ENCODE measurements around the gene BRSK2. TPM values are rescaled to one million over a fixed set of nuclear protein-coding genes. Genes with fewer than 3 reads are reported as not detected.

Gene BRSK2
- total and polyA plus RNA-seq, 2 donors from 2014 or later: 0.43 to 1.2 TPM

DNA sequence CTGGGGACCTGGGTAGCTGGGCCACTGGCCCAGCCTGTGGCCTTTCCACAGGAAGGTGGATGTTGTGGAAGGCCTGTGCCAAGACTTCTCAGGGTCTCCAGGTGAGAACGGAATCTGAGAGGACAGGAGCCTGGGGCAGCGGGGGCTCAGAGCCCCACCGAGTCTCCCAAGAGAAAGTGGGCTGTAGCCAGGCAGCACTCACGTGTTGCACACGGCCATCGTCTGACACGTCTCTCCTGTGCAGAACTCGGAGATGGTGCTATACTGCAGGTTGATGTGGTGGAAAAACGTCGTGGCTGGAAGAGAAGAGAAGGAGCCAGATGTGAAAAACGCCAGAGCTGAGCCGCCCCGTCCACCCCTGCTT is 90.4 kb downstream of the BRSK2 start:
- no peak overlapping the region for H3K4me3 ChIP-seq (ENCODE audit: low read length in 3 of 3)
- no peak overlapping the region for H3K27ac ChIP-seq (ENCODE audit: low read depth in 2 of 2, low read length in 2 of 2)
- FAIRE-seq: no peak
- no peaks in the 10 kb centered on the region for H3K9me3 ChIP-seq (ENCODE audit: control insufficient read depth in 2 of 3, insufficient read depth in 1 of 3, low read length in 3 of 3)
- DNase-seq: no peak
- TF ChIP-seq, protein P1, sequence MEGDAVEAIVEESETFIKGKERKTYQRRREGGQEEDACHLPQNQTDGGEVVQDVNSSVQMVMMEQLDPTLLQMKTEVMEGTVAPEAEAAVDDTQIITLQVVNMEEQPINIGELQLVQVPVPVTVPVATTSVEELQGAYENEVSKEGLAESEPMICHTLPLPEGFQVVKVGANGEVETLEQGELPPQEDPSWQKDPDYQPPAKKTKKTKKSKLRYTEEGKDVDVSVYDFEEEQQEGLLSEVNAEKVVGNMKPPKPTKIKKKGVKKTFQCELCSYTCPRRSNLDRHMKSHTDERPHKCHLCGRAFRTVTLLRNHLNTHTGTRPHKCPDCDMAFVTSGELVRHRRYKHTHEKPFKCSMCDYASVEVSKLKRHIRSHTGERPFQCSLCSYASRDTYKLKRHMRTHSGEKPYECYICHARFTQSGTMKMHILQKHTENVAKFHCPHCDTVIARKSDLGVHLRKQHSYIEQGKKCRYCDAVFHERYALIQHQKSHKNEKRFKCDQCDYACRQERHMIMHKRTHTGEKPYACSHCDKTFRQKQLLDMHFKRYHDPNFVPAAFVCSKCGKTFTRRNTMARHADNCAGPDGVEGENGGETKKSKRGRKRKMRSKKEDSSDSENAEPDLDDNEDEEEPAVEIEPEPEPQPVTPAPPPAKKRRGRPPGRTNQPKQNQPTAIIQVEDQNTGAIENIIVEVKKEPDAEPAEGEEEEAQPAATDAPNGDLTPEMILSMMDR (IDR thresholded peaks at IDR 0.05; ENCODE audit: borderline replicate concordance, extremely low read depth, insufficient read depth): no peak
- H3K27me3 ChIP-seq (ENCODE audit: control insufficient read depth, insufficient read depth, low read length): no peaks in the 10 kb centered on the region
- H3K36me3 ChIP-seq (ENCODE audit: control insufficient read depth in 2 of 3, insufficient read depth in 3 of 3, low read length in 3 of 3): peaks cover 0 to 39% (median 19%) of the 10 kb centered on the region in 3 donors
- no peak overlapping the region for H3K9ac ChIP-seq (ENCODE audit: low read length in 3 of 3)
- intact Hi-C loops (cut with DNase I): no loop called here
- peaks cover 0 to 11% (median 0%) of the 10 kb centered on the region in 3 donors for H3K4me1 ChIP-seq (ENCODE audit: control insufficient read depth in 2 of 3, insufficient read depth in 2 of 3, low read depth in 1 of 3, low read length in 3 of 3)

- Histone ChIP-seq H3K4me3 (ENCODE audit: low read length in 3 of 3) (no peak overlapping the region), H3K27ac (ENCODE audit: low read depth in 2 of 2, low read length in 2 of 2) (peak overlapping the region in 1 of 2 donors; percentile 43), H3K36me3 (ENCODE audit: control insufficient read depth in 2 of 3, insufficient read depth in 3 of 3, low read length in 3 of 3) (peaks cover 0 to 34% (median 14%) of the 10 kb centered on the region in 3 donors), H3K9me3 (ENCODE audit: control insufficient read depth in 2 of 3, insufficient read depth in 1 of 3, low read length in 3 of 3) (no peaks in the 10 kb centered on the region), H3K4me1 (ENCODE audit: control insufficient read depth in 2 of 3, insufficient read depth in 2 of 3, low read depth in 1 of 3, low read length in 3 of 3) (peaks cover 0 to 15% (median 0%) of the 10 kb centered on the region in 3 donors), H3K27me3 (ENCODE audit: control insufficient read depth, insufficient read depth, low read length) (no peaks in the 10 kb centered on the region), H3K9ac (ENCODE audit: low read length in 3 of 3) (no peak overlapping the region)
- FAIRE-seq: no peak
- intact Hi-C loops (cut with DNase I): no loop called here
- TF ChIP-seq, protein P1 (IDR thresholded peaks at IDR 0.05; ENCODE audit: borderline replicate concordance, extremely low read depth, insufficient read depth): no peak
- peak in 1 of 5 donors; percentile 69 for DNase-seq
Observed at GRCh38 chr11:1480555-1481482, 91.1 kb downstream of the BRSK2 start.

GRCh38 chr11:1481483-1481825 is 91.7 kb downstream of the BRSK2 start:
- H3K36me3 ChIP-seq (ENCODE audit: control insufficient read depth in 2 of 3, insufficient read depth in 3 of 3, low read length in 3 of 3): peaks cover 0 to 30% (median 10%) of the 10 kb centered on the region in 3 donors
- H3K4me1 ChIP-seq (ENCODE audit: control insufficient read depth in 2 of 3, insufficient read depth in 2 of 3, low read depth in 1 of 3, low read length in 3 of 3): peaks cover 0 to 20% (median 0%) of the 10 kb centered on the region in 3 donors

More at GRCh38 chr11:1481483-1481825, 91.7 kb downstream of the BRSK2 start:
- no peaks in the 10 kb centered on the region for H3K27me3 ChIP-seq (ENCODE audit: control insufficient read depth, insufficient read depth, low read length)
- no peak overlapping the region for H3K27ac ChIP-seq (ENCODE audit: low read depth in 2 of 2, low read length in 2 of 2)
- no peaks in the 10 kb centered on the region for H3K9me3 ChIP-seq (ENCODE audit: control insufficient read depth in 2 of 3, insufficient read depth in 1 of 3, low read length in 3 of 3)
- FAIRE-seq (no peak), DNase-seq (no peak)
- intact Hi-C loops (cut with DNase I): no loop called here
- no peak overlapping the region for H3K4me3 ChIP-seq (ENCODE audit: low read length in 3 of 3)
- TF ChIP-seq, protein P1 (IDR thresholded peaks at IDR 0.05; ENCODE audit: borderline replicate concordance, extremely low read depth, insufficient read depth): no peak
- H3K9ac ChIP-seq (ENCODE audit: low read length in 3 of 3): no peak overlapping the region
